ENCODE data around the gene CHST15.

GRCh38 chr10:124138883-124139348, 45.5 kb upstream of the CHST15 start:
- TF ChIP-seq EZH2phosphoT487 (IDR thresholded peaks at IDR 0.05; ENCODE audit: insufficient read depth, low read depth), result no peak
- TF ChIP-seq EZH2 (IDR thresholded peaks at IDR 0.05; ENCODE audit: insufficient read depth, poor library complexity, severe bottlenecking), result no peak
